Measurements from ENCODE around the gene ANKRD49. TPM values are rescaled to one million over a fixed set of nuclear protein-coding genes. Genes with fewer than 3 reads are reported as not detected.
"Not testable (repeated sequence)": the region's sequence is repeated elsewhere in the genome, so short reads cannot be mapped to it uniquely, and the experiment has no call there.

Gene ANKRD49
- total and polyA plus RNA-seq, 5 donors = 5.4 to 8.6 (median 6.8) TPM

GRCh38 chr11:94459576-94459975 lies 34.2 kb upstream of the ANKRD49 start:
- no peak for DNase-seq
- Histone ChIP-seq H3K9me3 (ENCODE audit: control insufficient read depth, low read length) (no peaks in the 10 kb centered on the region), H3K27me3 (ENCODE audit: control insufficient read depth, insufficient read depth) (no peaks in the 10 kb centered on the region), H3K27ac (ENCODE audit: low read length) (no peak overlapping the region), H3K4me1 (ENCODE audit: control insufficient read depth, insufficient read depth, low read length) (no peaks in the 10 kb centered on the region), H3K4me3 (ENCODE audit: low read length) (no peak overlapping the region)
- ATAC-seq = no peak
- intact Hi-C loops (cut with DNase I) = no loop called here
- WGBS = 91% methylated on average over 2 of the region's 2 CpGs

- no peak for DNase-seq
Measured at GRCh38 chr11:94469416-94469815, 24.4 kb upstream of the ANKRD49 start.

GRCh38 chr11:94472916-94473799 lies 20.6 kb upstream of the ANKRD49 start:
- H3K27ac ChIP-seq (ENCODE audit: low read length) = no peak overlapping the region
- H3K4me3 ChIP-seq (ENCODE audit: low read length) = no peak overlapping the region
- ATAC-seq = no peak
- no peaks in the 10 kb centered on the region for H3K9me3 ChIP-seq (ENCODE audit: control insufficient read depth, low read length)
- WGBS = 95% methylated on average over 3 of the region's 3 CpGs
- H3K4me1 ChIP-seq (ENCODE audit: control insufficient read depth, insufficient read depth, low read length) = no peaks in the 10 kb centered on the region
- no peak for DNase-seq
- intact Hi-C loops (cut with DNase I) = no loop called here
- no peaks in the 10 kb centered on the region for H3K27me3 ChIP-seq (ENCODE audit: control insufficient read depth, insufficient read depth)

More at GRCh38 chr11:94469416-94469815, 24.4 kb upstream of the ANKRD49 start:
- no peak overlapping the region for H3K27ac ChIP-seq (ENCODE audit: low read length)
- intact Hi-C loops (cut with DNase I) = no loop called here
- H3K9me3 ChIP-seq (ENCODE audit: control insufficient read depth, low read length) = no peaks in the 10 kb centered on the region
- H3K4me3 ChIP-seq (ENCODE audit: low read length) = no peak overlapping the region
- H3K27me3 ChIP-seq (ENCODE audit: control insufficient read depth, insufficient read depth) = no peaks in the 10 kb centered on the region
- 96% methylated on average over 2 of the region's 2 CpGs for WGBS
- no peak for ATAC-seq
- no peaks in the 10 kb centered on the region for H3K4me1 ChIP-seq (ENCODE audit: control insufficient read depth, insufficient read depth, low read length)

- no peak overlapping the region for H3K27ac ChIP-seq (ENCODE audit: low read length)
- no peaks in the 10 kb centered on the region for H3K27me3 ChIP-seq (ENCODE audit: control insufficient read depth, insufficient read depth)
- 83% methylated on average over 2 of the region's 2 CpGs for WGBS
- DNase-seq (no peak), ATAC-seq (no peak)
- no peaks in the 10 kb centered on the region for H3K9me3 ChIP-seq (ENCODE audit: control insufficient read depth, low read length)
- intact Hi-C loops (cut with DNase I) = no loop called here
- H3K4me3 ChIP-seq (ENCODE audit: low read length) = no peak overlapping the region
- H3K4me1 ChIP-seq (ENCODE audit: control insufficient read depth, insufficient read depth, low read length) = no peaks in the 10 kb centered on the region
Measured at GRCh38 chr11:94477624-94478023, 16.2 kb upstream of the ANKRD49 start.

- no peaks in the 10 kb centered on the region for H3K4me1 ChIP-seq (ENCODE audit: control insufficient read depth, insufficient read depth, low read length)
- ATAC-seq = no peak
- intact Hi-C loops (cut with DNase I) = no loop called here
- H3K27ac ChIP-seq (ENCODE audit: low read length) = no peak overlapping the region
- H3K9me3 ChIP-seq (ENCODE audit: control insufficient read depth, low read length) = no peaks in the 10 kb centered on the region
- no peak for DNase-seq
- H3K27me3 ChIP-seq (ENCODE audit: control insufficient read depth, insufficient read depth) = no peaks in the 10 kb centered on the region
- no peak overlapping the region for H3K4me3 ChIP-seq (ENCODE audit: low read length)
Measured at GRCh38 chr11:94481342-94481741, 12.4 kb upstream of the ANKRD49 start.

GRCh38 chr11:94486068-94486467 lies 7.7 kb upstream of the ANKRD49 start:
- Histone ChIP-seq H3K27me3 (ENCODE audit: control insufficient read depth, insufficient read depth) (no peaks in the 10 kb centered on the region), H3K4me1 (ENCODE audit: control insufficient read depth, insufficient read depth, low read length) (no peaks in the 10 kb centered on the region), H3K27ac (ENCODE audit: low read length) (no peak overlapping the region), H3K4me3 (ENCODE audit: low read length) (no peak overlapping the region), H3K9me3 (ENCODE audit: control insufficient read depth, low read length) (no peaks in the 10 kb centered on the region)
- ATAC-seq = no peak
- intact Hi-C loops (cut with DNase I) = no loop called here
- DNase-seq = no peak
- WGBS = 79% methylated on average over 1 of the region's 1 CpG

GRCh38 chr11:94494126-94494680 lies 419 bp downstream of the ANKRD49 start:
- Histone ChIP-seq H3K27me3 (ENCODE audit: control insufficient read depth, insufficient read depth) (no peaks in the 10 kb centered on the region), H3K4me1 (ENCODE audit: control insufficient read depth, insufficient read depth, low read length) (no peaks in the 10 kb centered on the region), H3K27ac (ENCODE audit: low read length) (peak overlapping the region; percentile 54), H3K4me3 (ENCODE audit: low read length) (peak overlapping the region; percentile 87), H3K9me3 (ENCODE audit: control insufficient read depth, low read length) (no peaks in the 10 kb centered on the region)
- intact Hi-C loops (cut with DNase I) = no loop called here
- WGBS = 4% methylated on average over 19 of the region's 19 CpGs
- DNase-seq = no peak
- peak; percentile 79 to 81 for ATAC-seq

GRCh38 chr11:94500181-94500580 lies 6.4 kb downstream of the ANKRD49 start:
- DNase-seq = no peak
- no peak overlapping the region for H3K4me3 ChIP-seq (ENCODE audit: low read length)
- H3K27ac ChIP-seq (ENCODE audit: low read length) = no peak overlapping the region
- H3K27me3 ChIP-seq (ENCODE audit: control insufficient read depth, insufficient read depth) = no peaks in the 10 kb centered on the region
- H3K4me1 ChIP-seq (ENCODE audit: control insufficient read depth, insufficient read depth, low read length) = no peaks in the 10 kb centered on the region
- ATAC-seq = no peak
- no peaks in the 10 kb centered on the region for H3K9me3 ChIP-seq (ENCODE audit: control insufficient read depth, low read length)
- intact Hi-C loops (cut with DNase I) = no loop called here
- WGBS = 90% methylated on average over 2 of the region's 2 CpGs

- intact Hi-C loops (cut with DNase I) = no loop called here
- H3K4me1 ChIP-seq (ENCODE audit: control insufficient read depth, insufficient read depth, low read length) = no peaks in the 10 kb centered on the region
- H3K27ac ChIP-seq (ENCODE audit: low read length) = no peak overlapping the region
- DNase-seq (no peak), ATAC-seq (no peak)
- no peaks in the 10 kb centered on the region for H3K27me3 ChIP-seq (ENCODE audit: control insufficient read depth, insufficient read depth)
- WGBS = 76% methylated on average over 2 of the region's 2 CpGs
- H3K9me3 ChIP-seq (ENCODE audit: control insufficient read depth, low read length) = no peaks in the 10 kb centered on the region
- no peak overlapping the region for H3K4me3 ChIP-seq (ENCODE audit: low read length)
Measured at GRCh38 chr11:94501522-94501921, 7.7 kb downstream of the ANKRD49 start.

- H3K27me3 ChIP-seq (ENCODE audit: control insufficient read depth, insufficient read depth) = no peaks in the 10 kb centered on the region
- 19% methylated on average over 3 of the region's 3 CpGs for WGBS
- H3K4me3 ChIP-seq (ENCODE audit: low read length) = no peak overlapping the region
- H3K4me1 ChIP-seq (ENCODE audit: control insufficient read depth, insufficient read depth, low read length) = no peaks in the 10 kb centered on the region
- intact Hi-C loops (cut with DNase I) = no loop called here
- DNase-seq = no peak
- H3K27ac ChIP-seq (ENCODE audit: low read length) = no peak overlapping the region
- no peak for ATAC-seq
- H3K9me3 ChIP-seq (ENCODE audit: control insufficient read depth, low read length) = no peaks in the 10 kb centered on the region
Measured at GRCh38 chr11:94504689-94505293, 11.0 kb downstream of the ANKRD49 start.

- DNase-seq; H3K4me3 ChIP-seq (ENCODE audit: low read length); H3K27me3 ChIP-seq (ENCODE audit: control insufficient read depth, insufficient read depth); H3K9me3 ChIP-seq (ENCODE audit: control insufficient read depth, low read length); ATAC-seq; intact Hi-C loops (cut with DNase I); H3K4me1 ChIP-seq (ENCODE audit: control insufficient read depth, insufficient read depth, low read length); H3K27ac ChIP-seq (ENCODE audit: low read length): not testable (repeated sequence)
- WGBS = 83% methylated on average over 5 of the region's 5 CpGs
Measured at GRCh38 chr11:94506513-94506912, 12.7 kb downstream of the ANKRD49 start.
